ENCODE measurements around the gene MPIG6B.

DNA sequence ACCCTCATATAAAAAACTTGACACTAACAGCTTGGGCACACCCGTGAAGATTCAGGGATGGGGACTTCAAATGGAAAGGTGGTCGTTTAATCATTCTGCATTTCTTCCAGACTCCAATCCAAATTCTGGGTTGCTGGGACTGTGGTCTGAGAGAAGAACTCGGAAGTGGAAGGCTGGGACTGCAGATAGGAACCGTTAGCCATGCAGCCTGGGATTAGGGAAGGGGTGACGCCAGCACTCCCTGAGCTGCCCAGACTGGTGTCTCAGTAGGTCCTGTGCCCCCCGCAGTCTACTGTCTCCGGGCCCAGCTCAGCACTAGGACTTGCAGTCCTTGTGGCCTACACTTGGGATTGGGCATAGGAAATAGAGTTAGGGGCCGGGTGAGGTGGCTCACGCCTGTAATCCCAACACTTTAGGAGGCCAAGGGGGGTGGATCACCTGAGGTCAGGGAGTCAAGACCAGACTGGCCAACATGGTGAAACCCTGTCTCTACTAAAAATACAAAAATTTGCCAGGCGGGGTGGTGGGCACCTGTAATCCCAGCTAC, 13.7 kb downstream of the MPIG6B start:
- no peak for TF ChIP-seq CTCF (IDR thresholded peaks at IDR 0.05)
- no peak for TF ChIP-seq POLR2AphosphoS5 (IDR thresholded peaks at IDR 0.05)
- no peak for TF ChIP-seq POLR2A (IDR thresholded peaks at IDR 0.05)
- TF ChIP-seq EP300 (IDR thresholded peaks at IDR 0.05), result no peak

All from upper lobe of left lung (tissue), 4 donors.